ENCODE measurements around the gene FBXO17. TPM values are rescaled to one million over a fixed set of nuclear protein-coding genes. Genes with fewer than 3 reads are reported as not detected.

Gene FBXO17
- total and polyA plus RNA-seq, 12 donors = 4.1 to 18.7 (median 9.4) TPM

DNA sequence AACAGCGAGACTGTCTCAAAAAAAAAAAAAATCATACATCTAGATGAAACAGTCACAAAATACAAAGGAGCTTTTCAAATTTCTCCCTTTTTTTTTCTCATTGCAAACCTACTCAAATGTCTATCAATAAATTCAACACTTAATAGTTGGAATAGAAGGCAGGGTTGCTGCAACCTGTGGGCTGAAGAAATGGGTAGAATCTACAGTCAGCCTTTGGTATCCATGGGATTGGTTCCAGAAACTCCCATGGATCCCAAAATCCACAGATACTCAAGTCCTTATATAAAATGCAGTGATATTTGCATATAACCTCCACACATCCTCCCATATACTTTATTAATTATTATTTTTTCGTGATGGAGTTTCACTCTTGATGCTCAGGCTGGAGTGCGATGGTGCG is 42.1 kb upstream of the FBXO17 start:
- WGBS, 4 donors = 87 to 91% (median 90%) methylated on average over 4 of the region's 4 CpGs
- Histone ChIP-seq H3K4me3 (no peak overlapping the region), H3K4me1 (replicated peaks in 1 of 2) (no peaks in the 10 kb centered on the region), H3K9me3 (replicated peaks in 1 of 3) (no peaks in the 10 kb centered on the region), H3K27me3 (no peaks in the 10 kb centered on the region), H3K27ac (no peak overlapping the region), H3K36me3 (replicated peaks in 1 of 2) (no peaks in the 10 kb centered on the region)
- intact Hi-C loops (cut with DNase I) = no loop called here
- DNase-seq = no peak
- TF ChIP-seq, protein P1, sequence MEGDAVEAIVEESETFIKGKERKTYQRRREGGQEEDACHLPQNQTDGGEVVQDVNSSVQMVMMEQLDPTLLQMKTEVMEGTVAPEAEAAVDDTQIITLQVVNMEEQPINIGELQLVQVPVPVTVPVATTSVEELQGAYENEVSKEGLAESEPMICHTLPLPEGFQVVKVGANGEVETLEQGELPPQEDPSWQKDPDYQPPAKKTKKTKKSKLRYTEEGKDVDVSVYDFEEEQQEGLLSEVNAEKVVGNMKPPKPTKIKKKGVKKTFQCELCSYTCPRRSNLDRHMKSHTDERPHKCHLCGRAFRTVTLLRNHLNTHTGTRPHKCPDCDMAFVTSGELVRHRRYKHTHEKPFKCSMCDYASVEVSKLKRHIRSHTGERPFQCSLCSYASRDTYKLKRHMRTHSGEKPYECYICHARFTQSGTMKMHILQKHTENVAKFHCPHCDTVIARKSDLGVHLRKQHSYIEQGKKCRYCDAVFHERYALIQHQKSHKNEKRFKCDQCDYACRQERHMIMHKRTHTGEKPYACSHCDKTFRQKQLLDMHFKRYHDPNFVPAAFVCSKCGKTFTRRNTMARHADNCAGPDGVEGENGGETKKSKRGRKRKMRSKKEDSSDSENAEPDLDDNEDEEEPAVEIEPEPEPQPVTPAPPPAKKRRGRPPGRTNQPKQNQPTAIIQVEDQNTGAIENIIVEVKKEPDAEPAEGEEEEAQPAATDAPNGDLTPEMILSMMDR (IDR thresholded peaks at IDR 0.05) = no peak
- TF ChIP-seq POLR2A (IDR thresholded peaks at IDR 0.05) = no peak

DNA sequence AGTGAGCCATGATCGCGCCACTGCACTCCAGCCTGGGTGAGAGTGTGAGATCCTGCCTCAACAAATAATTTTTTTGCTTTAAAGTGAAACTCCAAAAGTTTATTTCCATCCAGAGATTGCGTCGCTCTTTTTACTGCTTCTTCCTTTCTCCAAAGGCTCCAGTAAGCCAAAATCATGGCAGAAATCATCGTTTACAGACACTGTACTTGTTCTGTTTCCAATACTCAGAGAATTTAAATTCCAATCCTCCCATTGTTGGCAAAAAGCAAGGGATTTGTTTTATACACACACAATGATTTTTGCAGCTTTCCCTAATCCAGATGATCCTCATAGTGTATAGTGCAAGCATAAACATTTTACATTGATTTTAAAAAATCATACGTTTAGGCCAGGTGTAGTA is 41.5 kb upstream of the FBXO17 start:
- H3K36me3 ChIP-seq (replicated peaks in 1 of 2) = no peaks in the 10 kb centered on the region
- no peak overlapping the region for H3K4me3 ChIP-seq
- 69 to 87% (median 80%) methylated on average over 6 of the region's 6 CpGs for WGBS, 4 donors
- H3K9me3 ChIP-seq (replicated peaks in 1 of 3) = no peaks in the 10 kb centered on the region
- H3K27me3 ChIP-seq = no peaks in the 10 kb centered on the region
- H3K27ac ChIP-seq = no peak overlapping the region
- intact Hi-C loops (cut with DNase I) = no loop called here
- no peak for DNase-seq
- no peak for TF ChIP-seq POLR2A (IDR thresholded peaks at IDR 0.05)
- TF ChIP-seq, protein P1 (IDR thresholded peaks at IDR 0.05) = no peak
- H3K4me1 ChIP-seq (replicated peaks in 1 of 2) = no peaks in the 10 kb centered on the region

DNA sequence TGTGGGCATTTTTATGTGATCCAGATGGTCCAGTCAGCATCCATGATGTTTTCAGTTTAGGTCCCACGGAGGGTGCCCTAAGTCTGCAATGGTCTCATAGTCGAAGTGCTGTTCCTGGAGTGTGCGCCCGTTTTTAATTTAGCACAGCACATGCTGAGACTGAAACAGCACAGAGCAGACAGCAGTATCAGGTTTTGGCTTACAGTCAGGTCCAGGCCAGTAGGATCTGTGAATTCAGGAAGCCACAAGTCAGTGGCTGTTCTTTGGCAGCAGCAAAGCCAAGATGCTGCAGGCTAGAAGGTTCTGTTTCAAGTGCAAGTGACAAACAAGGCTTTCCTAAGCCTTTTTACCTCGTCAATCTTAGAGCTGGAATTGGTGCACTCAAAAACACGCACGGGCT is 38.5 kb upstream of the FBXO17 start:
- 74 to 83% (median 78%) methylated on average over 6 to 7 of the region's 7 CpGs for WGBS, 4 donors
- intact Hi-C loops (cut with DNase I) = no loop called here
- Histone ChIP-seq H3K27me3 (no peaks in the 10 kb centered on the region), H3K4me3 (no peak overlapping the region), H3K36me3 (replicated peaks in 1 of 2) (no peaks in the 10 kb centered on the region), H3K4me1 (replicated peaks in 1 of 2) (no peaks in the 10 kb centered on the region), H3K9me3 (replicated peaks in 1 of 3) (no peaks in the 10 kb centered on the region), H3K27ac (no peak overlapping the region)
- TF ChIP-seq POLR2A (IDR thresholded peaks at IDR 0.05) = no peak
- TF ChIP-seq, protein P1 (IDR thresholded peaks at IDR 0.05) = no peak
- no peak for DNase-seq

DNA sequence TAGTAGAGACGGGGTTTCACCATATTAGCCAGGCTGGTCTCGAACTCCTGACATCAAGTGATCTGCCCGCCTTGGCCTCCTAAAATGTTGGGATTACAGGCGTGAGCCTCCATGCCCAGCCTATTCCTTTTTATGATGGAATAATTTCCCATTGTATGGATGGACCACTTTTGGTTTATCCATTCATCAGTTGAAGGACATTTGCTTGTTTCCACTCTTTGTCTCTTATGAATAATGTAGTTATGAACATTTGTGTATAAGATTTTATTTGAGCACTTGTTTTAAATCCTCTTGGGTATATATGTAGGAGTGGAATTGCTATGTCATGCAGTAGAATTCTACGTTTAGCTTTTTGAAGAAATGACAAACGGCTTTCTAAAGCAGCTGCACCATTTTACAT is 33.5 kb upstream of the FBXO17 start:
- no peak for DNase-seq
- Histone ChIP-seq H3K4me3 (no peak overlapping the region), H3K27ac (no peak overlapping the region), H3K36me3 (replicated peaks in 1 of 2) (no peaks in the 10 kb centered on the region), H3K4me1 (replicated peaks in 1 of 2) (no peaks in the 10 kb centered on the region), H3K27me3 (no peaks in the 10 kb centered on the region), H3K9me3 (replicated peaks in 1 of 3) (no peaks in the 10 kb centered on the region)
- 76 to 85% (median 80%) methylated on average over 6 of the region's 6 CpGs for WGBS, 4 donors
- intact Hi-C loops (cut with DNase I) = no loop called here
- no peak for TF ChIP-seq POLR2A (IDR thresholded peaks at IDR 0.05)
- TF ChIP-seq, protein P1 (IDR thresholded peaks at IDR 0.05) = no peak

Measured in adrenal gland (tissue), 12 donors.